ENCODE results near the gene SLC16A7.

DNA sequence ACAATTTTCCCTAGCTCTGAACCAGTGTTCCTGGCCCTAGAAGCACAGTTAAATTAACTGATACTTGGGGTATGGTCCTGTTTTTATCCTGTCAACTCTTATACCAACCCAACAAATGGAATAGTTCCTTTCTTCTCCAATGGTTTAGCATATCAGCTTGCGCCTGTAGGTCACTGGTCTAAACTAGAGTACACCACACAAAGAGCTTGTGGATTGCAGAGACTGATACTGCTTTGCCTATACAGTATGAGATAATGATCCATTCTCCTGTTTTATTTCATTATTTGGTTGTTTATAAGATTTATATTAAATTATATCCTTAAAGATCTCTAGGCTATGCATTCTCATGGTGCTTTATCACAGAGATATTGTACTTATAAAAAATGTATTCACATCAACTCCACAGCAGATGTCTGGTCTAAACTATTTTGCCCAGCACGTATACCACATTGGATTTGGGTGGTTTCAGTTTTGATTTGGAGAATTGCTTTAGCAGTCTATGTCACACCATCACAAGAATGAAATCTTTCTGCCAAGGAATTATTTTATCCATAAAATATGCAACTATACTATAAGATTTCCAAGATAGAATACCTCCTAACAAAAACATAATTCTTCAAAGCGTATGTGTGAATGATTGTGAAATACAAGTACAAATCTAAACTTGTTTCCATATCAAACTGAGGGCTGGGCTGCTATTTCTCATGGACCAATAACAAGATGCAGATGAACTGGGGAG is 142.1 kb downstream of the SLC16A7 start:
- TF ChIP-seq CREB5 (CRISPR knock-in tag; IDR thresholded peaks at IDR 0.05; ENCODE audit: low read depth): no peak
- no peak for TF ChIP-seq ESRRG (CRISPR knock-in tag; IDR thresholded peaks at IDR 0.05)
- no peak for TF ChIP-seq ZFP3 (CRISPR knock-in tag; IDR thresholded peaks at IDR 0.05)
- TF ChIP-seq RARB (CRISPR knock-in tag; IDR thresholded peaks at IDR 0.05): no peak
- TF ChIP-seq ZNF8 (CRISPR knock-in tag; IDR thresholded peaks at IDR 0.05): no peak
- TF ChIP-seq OSR1 (CRISPR knock-in tag; IDR thresholded peaks at IDR 0.05): no peak
- TF ChIP-seq, protein P1, sequence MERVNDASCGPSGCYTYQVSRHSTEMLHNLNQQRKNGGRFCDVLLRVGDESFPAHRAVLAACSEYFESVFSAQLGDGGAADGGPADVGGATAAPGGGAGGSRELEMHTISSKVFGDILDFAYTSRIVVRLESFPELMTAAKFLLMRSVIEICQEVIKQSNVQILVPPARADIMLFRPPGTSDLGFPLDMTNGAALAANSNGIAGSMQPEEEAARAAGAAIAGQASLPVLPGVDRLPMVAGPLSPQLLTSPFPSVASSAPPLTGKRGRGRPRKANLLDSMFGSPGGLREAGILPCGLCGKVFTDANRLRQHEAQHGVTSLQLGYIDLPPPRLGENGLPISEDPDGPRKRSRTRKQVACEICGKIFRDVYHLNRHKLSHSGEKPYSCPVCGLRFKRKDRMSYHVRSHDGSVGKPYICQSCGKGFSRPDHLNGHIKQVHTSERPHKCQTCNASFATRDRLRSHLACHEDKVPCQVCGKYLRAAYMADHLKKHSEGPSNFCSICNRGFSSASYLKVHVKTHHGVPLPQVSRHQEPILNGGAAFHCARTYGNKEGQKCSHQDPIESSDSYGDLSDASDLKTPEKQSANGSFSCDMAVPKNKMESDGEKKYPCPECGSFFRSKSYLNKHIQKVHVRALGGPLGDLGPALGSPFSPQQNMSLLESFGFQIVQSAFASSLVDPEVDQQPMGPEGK (CRISPR knock-in tag; IDR thresholded peaks at IDR 0.05; ENCODE audit: borderline replicate concordance): no peak
- TF ChIP-seq ISL1 (CRISPR knock-in tag; IDR thresholded peaks at IDR 0.05): no peak
- TF ChIP-seq, protein P2, sequence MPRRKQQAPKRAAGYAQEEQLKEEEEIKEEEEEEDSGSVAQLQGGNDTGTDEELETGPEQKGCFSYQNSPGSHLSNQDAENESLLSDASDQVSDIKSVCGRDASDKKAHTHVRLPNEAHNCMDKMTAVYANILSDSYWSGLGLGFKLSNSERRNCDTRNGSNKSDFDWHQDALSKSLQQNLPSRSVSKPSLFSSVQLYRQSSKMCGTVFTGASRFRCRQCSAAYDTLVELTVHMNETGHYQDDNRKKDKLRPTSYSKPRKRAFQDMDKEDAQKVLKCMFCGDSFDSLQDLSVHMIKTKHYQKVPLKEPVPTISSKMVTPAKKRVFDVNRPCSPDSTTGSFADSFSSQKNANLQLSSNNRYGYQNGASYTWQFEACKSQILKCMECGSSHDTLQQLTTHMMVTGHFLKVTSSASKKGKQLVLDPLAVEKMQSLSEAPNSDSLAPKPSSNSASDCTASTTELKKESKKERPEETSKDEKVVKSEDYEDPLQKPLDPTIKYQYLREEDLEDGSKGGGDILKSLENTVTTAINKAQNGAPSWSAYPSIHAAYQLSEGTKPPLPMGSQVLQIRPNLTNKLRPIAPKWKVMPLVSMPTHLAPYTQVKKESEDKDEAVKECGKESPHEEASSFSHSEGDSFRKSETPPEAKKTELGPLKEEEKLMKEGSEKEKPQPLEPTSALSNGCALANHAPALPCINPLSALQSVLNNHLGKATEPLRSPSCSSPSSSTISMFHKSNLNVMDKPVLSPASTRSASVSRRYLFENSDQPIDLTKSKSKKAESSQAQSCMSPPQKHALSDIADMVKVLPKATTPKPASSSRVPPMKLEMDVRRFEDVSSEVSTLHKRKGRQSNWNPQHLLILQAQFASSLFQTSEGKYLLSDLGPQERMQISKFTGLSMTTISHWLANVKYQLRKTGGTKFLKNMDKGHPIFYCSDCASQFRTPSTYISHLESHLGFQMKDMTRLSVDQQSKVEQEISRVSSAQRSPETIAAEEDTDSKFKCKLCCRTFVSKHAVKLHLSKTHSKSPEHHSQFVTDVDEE (CRISPR knock-in tag; IDR thresholded peaks at IDR 0.05): no peak
- TF ChIP-seq BACH2 (CRISPR knock-in tag; IDR thresholded peaks at IDR 0.05; ENCODE audit: borderline replicate concordance): no peak
- TF ChIP-seq, protein P3, sequence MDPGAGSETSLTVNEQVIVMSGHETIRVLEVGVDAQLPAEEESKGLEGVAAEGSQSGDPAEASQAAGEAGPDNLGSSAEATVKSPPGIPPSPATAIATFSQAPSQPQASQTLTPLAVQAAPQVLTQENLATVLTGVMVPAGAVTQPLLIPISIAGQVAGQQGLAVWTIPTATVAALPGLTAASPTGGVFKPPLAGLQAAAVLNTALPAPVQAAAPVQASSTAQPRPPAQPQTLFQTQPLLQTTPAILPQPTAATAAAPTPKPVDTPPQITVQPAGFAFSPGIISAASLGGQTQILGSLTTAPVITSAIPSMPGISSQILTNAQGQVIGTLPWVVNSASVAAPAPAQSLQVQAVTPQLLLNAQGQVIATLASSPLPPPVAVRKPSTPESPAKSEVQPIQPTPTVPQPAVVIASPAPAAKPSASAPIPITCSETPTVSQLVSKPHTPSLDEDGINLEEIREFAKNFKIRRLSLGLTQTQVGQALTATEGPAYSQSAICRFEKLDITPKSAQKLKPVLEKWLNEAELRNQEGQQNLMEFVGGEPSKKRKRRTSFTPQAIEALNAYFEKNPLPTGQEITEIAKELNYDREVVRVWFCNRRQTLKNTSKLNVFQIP (CRISPR knock-in tag; IDR thresholded peaks at IDR 0.05; ENCODE audit: borderline replicate concordance, low read depth): no peak
- no peak for TF ChIP-seq TOX (CRISPR knock-in tag; IDR thresholded peaks at IDR 0.05; ENCODE audit: borderline replicate concordance)
- TF ChIP-seq TCF4 (CRISPR knock-in tag; IDR thresholded peaks at IDR 0.05; ENCODE audit: borderline replicate concordance): no peak
